Left forelimb (tissue), 1 donor: ENCODE measurements around the gene TSEN2.
"Not testable (repeated sequence)": the region's sequence is repeated elsewhere in the genome, so short reads cannot be mapped to it uniquely, and the experiment has no call there.

Experiments
- DNase-seq: peaks from one replicate; pipeline ENCODE4 v3.0.0-alpha.2; 2018; ENCODE audit warnings: low spot score

The TSEN2 gene

DNA sequence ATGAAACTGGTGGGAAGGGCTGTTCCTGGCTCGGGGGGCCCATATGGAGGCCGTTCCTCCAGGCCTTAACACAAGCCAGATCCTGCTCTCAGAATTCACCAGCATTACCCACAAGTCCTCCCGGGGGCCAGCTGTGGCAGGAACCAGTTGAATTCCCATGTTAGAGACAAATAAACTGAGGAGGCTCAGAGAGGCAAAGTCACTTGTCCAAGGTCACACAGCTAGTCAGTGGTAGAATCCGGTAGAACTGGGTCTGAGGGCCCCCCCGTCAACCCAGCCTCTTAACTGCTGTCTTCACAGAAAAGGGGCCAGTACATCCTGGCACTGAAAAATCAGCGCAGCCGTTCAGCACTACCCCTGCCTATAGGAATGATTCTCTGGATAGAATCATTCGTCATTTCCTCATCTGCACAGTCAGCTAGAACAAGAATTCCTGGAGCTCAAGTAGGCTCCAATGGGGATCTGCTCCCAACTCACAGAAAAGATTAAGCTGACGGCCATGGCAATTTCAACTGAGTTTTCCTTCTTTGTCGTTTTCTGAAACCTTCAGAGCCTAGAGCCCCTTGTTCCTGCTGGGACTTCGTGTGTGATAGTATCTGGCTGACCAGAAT lies 12.2 kb upstream of the TSEN2 start:
- no peak for DNase-seq

DNA sequence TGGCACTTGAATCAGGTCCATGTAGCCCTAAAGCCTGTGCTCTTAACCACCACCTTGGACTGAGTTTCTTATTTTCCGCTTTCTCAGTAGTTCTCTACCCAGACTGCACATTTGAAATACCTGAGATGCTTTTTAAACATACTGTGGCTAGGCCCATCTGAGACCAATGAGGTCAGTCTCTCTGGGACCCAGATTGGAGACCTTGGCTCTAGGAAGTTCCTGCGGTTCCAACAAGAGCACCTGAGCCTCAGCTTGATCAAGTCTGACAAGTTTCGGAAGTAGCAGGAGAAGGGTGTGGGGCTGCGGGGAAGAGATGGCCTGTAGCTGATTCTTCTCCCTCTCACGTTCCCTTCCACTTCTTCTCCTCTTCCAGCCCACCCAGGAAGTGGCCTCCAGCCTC lies 11.5 kb upstream of the TSEN2 start:
- DNase-seq, result no peak

GRCh38 chr3:12473511-12473910 lies 10.8 kb upstream of the TSEN2 start:
- DNase-seq, result no peak

- no peak for DNase-seq
Measured at GRCh38 chr3:12476238-12476897, 7.9 kb upstream of the TSEN2 start.

GRCh38 chr3:12477256-12477655 lies 7.0 kb upstream of the TSEN2 start:
- no peak for DNase-seq

DNA sequence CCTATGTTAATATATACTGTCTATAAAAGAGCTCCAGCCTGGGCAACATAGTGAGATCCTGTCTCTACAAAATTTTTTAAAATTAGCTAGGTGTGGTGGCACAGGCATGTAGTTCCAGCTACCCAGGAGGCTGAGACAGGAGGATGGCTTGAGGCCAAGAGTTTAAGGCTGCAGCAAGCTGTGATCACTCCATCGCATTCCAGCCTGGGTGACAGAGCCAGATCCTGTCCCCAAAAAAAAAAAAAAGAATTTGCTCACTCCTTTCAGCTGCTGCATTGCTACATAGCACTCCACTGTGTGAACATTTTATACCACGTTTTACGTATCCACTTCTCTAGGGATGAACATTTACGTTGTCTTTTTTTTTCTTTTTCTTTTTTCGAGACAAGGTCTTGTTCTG lies 6.0 kb upstream of the TSEN2 start:
- no peak for DNase-seq

- DNase-seq, result not testable (repeated sequence)
Measured at GRCh38 chr3:12479198-12479597, 5.1 kb upstream of the TSEN2 start.

GRCh38 chr3:12479919-12480427 lies 4.3 kb upstream of the TSEN2 start:
- DNase-seq, result no peak

- DNase-seq, result no peak
Measured at GRCh38 chr3:12483410-12483809, 870 bp upstream of the TSEN2 start.

GRCh38 chr3:12483872-12484197 lies 445 bp upstream of the TSEN2 start:
- DNase-seq, result no peak

- no peak for DNase-seq
Measured at GRCh38 chr3:12484983-12485327, 675 bp downstream of the TSEN2 start.

- no peak for DNase-seq
Measured at GRCh38 chr3:12486001-12486400, 1.7 kb downstream of the TSEN2 start.

DNA sequence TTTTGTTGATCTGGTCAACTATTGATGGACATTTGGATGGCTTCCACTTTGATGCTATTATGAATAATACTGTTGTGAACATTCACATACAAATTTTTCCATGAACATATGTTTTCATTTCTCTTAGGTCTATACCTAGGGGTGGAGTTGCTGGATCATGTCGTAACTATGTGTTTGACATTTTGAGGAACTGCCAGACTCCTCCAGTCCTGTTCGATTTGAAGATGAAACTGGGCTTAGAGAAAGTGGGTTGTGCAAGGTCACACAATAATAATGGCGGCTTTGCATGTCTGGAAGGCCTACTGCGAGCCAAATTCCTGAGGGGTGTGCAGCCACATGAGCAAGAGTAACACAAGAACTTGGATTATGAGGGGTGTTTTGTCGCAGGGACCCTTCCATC lies 2.6 kb downstream of the TSEN2 start:
- no peak for DNase-seq

DNA sequence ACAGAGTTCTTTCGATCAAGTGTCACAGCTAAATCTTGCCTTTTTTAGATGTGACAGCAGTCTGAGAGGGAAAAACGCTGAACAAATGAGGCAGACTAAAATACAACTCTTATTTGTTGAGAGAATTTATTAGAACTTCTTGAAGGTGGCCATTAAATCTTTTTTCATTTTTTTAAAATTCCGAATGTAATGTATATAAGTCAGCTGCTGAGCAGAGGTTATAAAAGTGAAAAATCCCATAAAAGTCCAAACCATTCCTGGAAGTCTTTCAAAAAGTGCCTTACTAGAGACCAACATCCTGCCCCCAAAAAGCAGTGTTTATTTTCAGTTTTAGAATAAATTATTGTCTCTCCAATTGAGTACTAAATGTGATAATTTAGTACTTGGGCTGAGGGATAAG lies 3.1 kb downstream of the TSEN2 start:
- no peak for DNase-seq

GRCh38 chr3:12487786-12488185 lies 3.5 kb downstream of the TSEN2 start:
- DNase-seq, result no peak

DNA sequence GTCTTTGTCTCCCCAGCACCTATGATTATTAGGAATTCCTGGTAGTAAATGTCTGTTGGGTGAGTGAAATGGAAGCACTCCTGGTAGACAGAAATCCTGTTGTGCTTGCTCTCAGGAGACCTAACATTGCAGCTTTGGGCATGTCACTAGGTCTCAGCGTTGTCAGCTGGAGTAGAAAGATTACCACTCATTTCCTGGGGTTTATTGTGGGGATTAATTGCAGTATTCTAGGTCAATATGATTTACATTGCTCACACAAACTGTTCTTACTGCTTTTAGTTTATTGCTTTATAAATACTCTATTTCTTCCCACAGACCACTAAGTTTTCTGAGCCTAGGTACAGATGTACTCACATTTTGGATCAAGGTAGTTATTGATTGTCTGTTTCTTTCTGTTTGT lies 5.1 kb downstream of the TSEN2 start:
- no peak for DNase-seq

- no peak for DNase-seq
Measured at GRCh38 chr3:12489832-12490231, 5.6 kb downstream of the TSEN2 start.

GRCh38 chr3:12490547-12490946 lies 6.3 kb downstream of the TSEN2 start:
- no peak for DNase-seq

GRCh38 chr3:12495749-12496452 lies 11.6 kb downstream of the TSEN2 start:
- DNase-seq, result no peak

GRCh38 chr3:12496453-12496761 lies 12.1 kb downstream of the TSEN2 start:
- no peak for DNase-seq

- no peak for DNase-seq
Measured at GRCh38 chr3:12499474-12499873, 15.2 kb downstream of the TSEN2 start.

GRCh38 chr3:12501360-12502020 lies 17.2 kb downstream of the TSEN2 start:
- DNase-seq, result no peak
